Measurements from ENCODE around the gene UBAC1. TPM values are rescaled to one million over a fixed set of nuclear protein-coding genes. Genes with fewer than 3 reads are reported as not detected.

Gene UBAC1
- total RNA-seq, 1 donor: 23.0 TPM

DNA sequence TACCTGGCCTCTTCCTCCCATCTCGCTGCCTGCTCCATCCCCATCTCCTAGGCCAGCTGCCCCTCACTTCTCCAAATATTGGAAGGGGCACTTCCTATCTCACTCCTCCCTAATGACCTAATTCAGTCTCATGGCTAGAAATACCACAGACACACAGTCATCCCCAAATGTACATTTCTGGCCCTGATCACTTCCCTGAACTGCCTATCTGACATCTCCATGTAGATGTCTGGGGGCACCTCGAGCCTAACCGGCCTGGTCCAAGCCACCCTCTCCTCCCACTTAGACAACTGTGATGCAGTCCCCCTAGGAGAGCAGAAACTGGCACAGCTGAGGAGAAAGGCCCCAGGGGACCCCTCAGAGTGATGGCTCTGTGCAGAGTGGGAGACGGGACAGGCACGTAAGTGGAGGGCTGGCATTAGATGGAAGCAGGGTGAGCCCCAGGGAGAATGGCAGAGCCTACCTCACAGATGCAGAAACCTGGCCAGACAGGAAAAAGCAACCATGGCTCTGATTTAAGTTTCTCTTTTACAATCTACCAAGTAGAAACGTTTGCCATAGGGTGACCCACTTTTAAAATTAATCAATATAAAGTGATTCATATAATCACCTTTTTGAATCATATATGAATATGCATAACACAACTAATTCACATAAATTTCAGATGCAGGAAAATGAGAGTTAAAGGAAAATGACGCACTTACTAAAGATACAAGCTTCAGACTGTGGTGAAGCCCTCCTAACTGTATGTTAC is 75.9 kb downstream of the UBAC1 start:
- H3K4me3 ChIP-seq (ENCODE audit: low read depth, low read length): no peak overlapping the region
- peak; percentile 47 for DNase-seq (ENCODE audit: low read depth)

GRCh38 chr9:135884328-135885035 is 76.7 kb downstream of the UBAC1 start:
- peak; percentile 34 for DNase-seq (ENCODE audit: low read depth)
- no peak overlapping the region for H3K4me3 ChIP-seq (ENCODE audit: low read depth, low read length)

More for the DNA sequence above, 75.9 kb downstream of the UBAC1 start:
- no peak for TF ChIP-seq CTCF (IDR thresholded peaks at IDR 0.05; ENCODE audit: insufficient read depth, low read length)

DNA sequence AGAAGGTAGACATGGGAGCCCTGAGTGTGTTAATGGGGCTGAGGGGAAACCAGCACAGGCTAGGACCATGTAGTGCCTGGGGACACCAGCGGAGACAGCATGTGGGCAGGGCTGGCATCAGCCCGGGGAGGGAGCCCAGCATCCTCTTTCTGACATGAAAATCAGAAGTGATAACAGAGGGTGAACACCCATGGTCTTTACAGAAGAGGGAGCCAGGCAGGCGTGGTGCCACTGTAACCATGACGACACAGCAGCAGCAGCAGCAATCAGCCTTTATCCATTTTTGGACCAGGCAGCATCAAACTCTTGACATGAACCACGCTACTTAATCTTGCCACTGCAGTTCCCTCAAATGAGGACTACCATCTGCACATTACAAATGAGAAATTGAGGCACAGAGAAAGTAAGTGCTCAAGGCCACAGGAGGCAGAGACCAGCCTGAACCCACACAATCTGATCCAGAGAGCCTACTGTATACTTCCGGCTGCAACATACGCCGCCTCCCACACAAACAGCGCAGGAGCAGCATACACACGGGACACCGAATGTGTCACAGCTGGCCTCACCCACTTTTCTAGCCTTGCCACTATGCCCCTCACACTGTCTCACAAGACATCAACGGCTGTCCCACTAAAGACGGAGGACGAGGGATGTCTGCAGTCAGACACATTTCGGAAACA is 77.6 kb downstream of the UBAC1 start:
- TF ChIP-seq CTCF (IDR thresholded peaks at IDR 0.05; ENCODE audit: insufficient read depth, low read length): no peak
- no peak overlapping the region for H3K4me3 ChIP-seq (ENCODE audit: low read depth, low read length)
- DNase-seq (ENCODE audit: low read depth): no peak

More at GRCh38 chr9:135884328-135885035, 76.7 kb downstream of the UBAC1 start:
- TF ChIP-seq CTCF (IDR thresholded peaks at IDR 0.05; ENCODE audit: insufficient read depth, low read length): no peak

Other genes with a start within 250 kb of the UBAC1 start
- 15.7 and 26.4 TPM in 2 replicates for gene CAMSAP1, start 53.8 kb downstream of the UBAC1 start, total RNA-seq (ENCODE audit: low replicate concordance)
- 17.4 and 27.1 TPM in 2 replicates for gene NACC2, start 133.9 kb upstream of the UBAC1 start, total RNA-seq (ENCODE audit: low replicate concordance)
- gene TMEM250, start 157.5 kb upstream of the UBAC1 start, total RNA-seq (ENCODE audit: low replicate concordance): 46.1 and 87.9 TPM in 2 replicates
- not detected in 2 replicates for gene LHX3, start 243.8 kb upstream of the UBAC1 start, total RNA-seq (ENCODE audit: low replicate concordance)